NCI-H146 treated with DMSO at 0.1 percent for 48 hours (cell line): ENCODE results near the gene MGAT4B.

ENCODE experiments used
- DNase-seq: peaks from one replicate; lab custom pipeline; 2025; ENCODE audit not compliant: unreplicated experiment; lab: John Stamatoyannopoulos, UW

MGAT4B gene

GRCh38 chr5:179827680-179828079, 21.0 kb upstream of the MGAT4B start:
- DNase-seq, result no peak

- no peak for DNase-seq
Observed at GRCh38 chr5:179825655-179826182, 19.1 kb upstream of the MGAT4B start.

- DNase-seq, result no peak
Observed at GRCh38 chr5:179824745-179825112, 18.1 kb upstream of the MGAT4B start.

- DNase-seq, result no peak
Observed at GRCh38 chr5:179823937-179824744, 17.5 kb upstream of the MGAT4B start.

GRCh38 chr5:179822444-179822990, 15.9 kb upstream of the MGAT4B start:
- DNase-seq, result no peak

- DNase-seq, result no peak
Observed at GRCh38 chr5:179822059-179822432, 15.4 kb upstream of the MGAT4B start.

- DNase-seq, result peak; percentile 68
Observed at GRCh38 chr5:179821298-179822058, 14.8 kb upstream of the MGAT4B start.

- peak; percentile 36 for DNase-seq
Observed at GRCh38 chr5:179820483-179821297, 14.0 kb upstream of the MGAT4B start, which contains the start of gene SQSTM1. Gene SQSTM1 (plus strand): TSS chr5:179820905. CDS start chr5:179820937, 32 bp downstream.

GRCh38 chr5:179820127-179820482, 13.4 kb upstream of the MGAT4B start:
- no peak for DNase-seq

- peak; percentile 75 for DNase-seq
Observed at GRCh38 chr5:179819296-179820126, 12.8 kb upstream of the MGAT4B start.

- DNase-seq, result peak; percentile 27
Observed at GRCh38 chr5:179818746-179819295, 12.2 kb upstream of the MGAT4B start.

GRCh38 chr5:179817890-179818745, 11.5 kb upstream of the MGAT4B start:
- DNase-seq, result no peak

- DNase-seq, result no peak
Observed at GRCh38 chr5:179817470-179817840, 10.8 kb upstream of the MGAT4B start.

GRCh38 chr5:179816796-179817469, 10.3 kb upstream of the MGAT4B start:
- DNase-seq, result no peak

GRCh38 chr5:179816401-179816795, 9.7 kb upstream of the MGAT4B start:
- no peak for DNase-seq

GRCh38 chr5:179815491-179816249, 9.0 kb upstream of the MGAT4B start:
- DNase-seq, result no peak

GRCh38 chr5:179814090-179814489, 7.4 kb upstream of the MGAT4B start:
- DNase-seq, result no peak
